Naive B cell (primary cell): Measurements from ENCODE around the gene SNRPD1. TPM values are rescaled to one million over a fixed set of nuclear protein-coding genes. Genes with fewer than 3 reads are reported as not detected.

Experiments used
- polyA plus RNA-seq, 6 donors: library from polyadenylated mRNA; unstranded; fragments of 300-500 nt; fragmentation: Illumina TruSeq; gene quantifications; one replicate each; pipeline ENCODE4 v1.2.3, GENCODE V29; 2021; ENCODE audit warnings: low read depth in 6 of 6

SNRPD1 gene
- polyA plus RNA-seq, 6 donors from 2014 or later: 46.7 to 95.9 (median 88.3) TPM

Other genes with a start within 250 kb of the SNRPD1 start
- gene ESCO1, start 11.6 kb upstream of the SNRPD1 start, polyA plus RNA-seq: 10 to 100 TPM in 2 of 6 donors, 1 to 10 TPM in 4; 2.8 to 13.5 (median 9.6) TPM
- 10 to 100 TPM; 15.2 to 24.3 (median 19.3) TPM for gene ABHD3, start 92.5 kb downstream of the SNRPD1 start, polyA plus RNA-seq
- 1 to 10 TPM; 2.6 to 6.1 (median 4.1) TPM for gene MIB1, start 128.5 kb downstream of the SNRPD1 start, polyA plus RNA-seq